Endodermal cell (in vitro differentiated cells): ENCODE results near the gene SDF2L1. TPM values are rescaled to one million over a fixed set of nuclear protein-coding genes. Genes with fewer than 3 reads are reported as not detected.

Experiments used
- DNase-seq: peaks from one replicate; pipeline ENCODE4 v3.0.0-alpha.2; 2017
- H3K27ac ChIP-seq: 2 replicates; pipeline ENCODE4 v1.5.1; 2013; ENCODE audit warnings: mild to moderate bottlenecking, low read depth, low read length, moderate library complexity
- H3K27me3 ChIP-seq: 2 replicates; pipeline ENCODE4 v1.6.1; 2013; ENCODE audit warnings: mild to moderate bottlenecking, low read length, moderate library complexity; ENCODE audit not compliant: insufficient read depth, control insufficient read depth, poor library complexity, severe bottlenecking
- H3K36me3 ChIP-seq: 2 replicates; pipeline ENCODE4 v1.7.0; 2013; ENCODE audit warnings: mild to moderate bottlenecking, low read length, moderate library complexity; ENCODE audit not compliant: control insufficient read depth, insufficient read depth
- H3K4me1 ChIP-seq: one replicate; pipeline ENCODE4 v1.7.0; 2013; ENCODE audit warnings: low read length; ENCODE audit not compliant: control insufficient read depth, insufficient read depth
- H3K4me3 ChIP-seq: 2 replicates; pipeline ENCODE4 v1.5.1; 2013; ENCODE audit warnings: mild to moderate bottlenecking, low read length, moderate library complexity
- H3K9ac ChIP-seq: 2 replicates; pipeline ENCODE4 v1.6.1; 2013; ENCODE audit warnings: mild to moderate bottlenecking, low read length, moderate library complexity; ENCODE audit not compliant: poor library complexity, severe bottlenecking; ENCODE audit errors: extremely low read depth
- H3K9me3 ChIP-seq: 2 replicates; pipeline ENCODE4 v1.6.1; 2013; ENCODE audit warnings: mild to moderate bottlenecking, low read length, moderate library complexity; ENCODE audit not compliant: control insufficient read depth
- H3K27ac Mint-ChIP-seq: 2 replicates; pipeline ENCODE4 v1.8.0; 2020; ENCODE audit warnings: mixed read lengths
- H3K27me3 Mint-ChIP-seq: 2 replicates; pipeline ENCODE4 v1.8.0; 2021; ENCODE audit warnings: mild to moderate bottlenecking, mixed read lengths; ENCODE audit not compliant: insufficient read depth
- H3K36me3 Mint-ChIP-seq: 2 replicates; pipeline ENCODE4 v1.8.0; 2020; ENCODE audit warnings: low read depth, mixed read lengths
- H3K4me1 Mint-ChIP-seq: 2 replicates; pipeline ENCODE4 v1.8.0; 2020; ENCODE audit warnings: mixed read lengths
- H3K4me3 Mint-ChIP-seq: 2 replicates; pipeline ENCODE4 v1.8.0; 2020; ENCODE audit warnings: mild to moderate bottlenecking, moderate library complexity, mixed read lengths
- H3K9me3 Mint-ChIP-seq: 2 replicates; pipeline ENCODE4 v1.8.0; 2020; ENCODE audit warnings: mild to moderate bottlenecking, mixed read lengths
- WGBS, 2 experiments: methylation state at CpG; one replicate each; pipeline versions ENCODE4 v1.1.5 to v1.1.7; 2013; ENCODE audit warnings: missing lambda C conversion rate in 2 of 2, mixed read lengths in 1 of 2; ENCODE audit not compliant: insufficient coverage in 1 of 2, insufficient read length in 1 of 2; 5-methylcytosine and 5-hydroxymethylcytosine counted together
- total RNA-seq, 2 donors: library from RNA; stranded (reverse); fragmentation: NEBNext Ultra II Directional in 1 of 2; extraction: Animal tissue kit (Norgen Biotek cat#: 25700) in 1 of 2; gene quantifications; 2 replicates in 1 of 2; 3 replicates in 1 of 2; pipeline ENCODE4 v1.2.1, GENCODE V29; 2021
- TF ChIP-seq, protein P1 (sequence below): fragments of 200-600 bp; sonication (generic); conservative IDR thresholded peaks from 2 replicates; pipeline ENCODE4 v1.5.0; 2021; ENCODE audit warnings: antibody characterized with exemption, mild to moderate bottlenecking

SDF2L1 gene
- total RNA-seq, 2 donors from 2014 or later, result 30.3 to 61.4 TPM

- TF ChIP-seq, protein P1, sequence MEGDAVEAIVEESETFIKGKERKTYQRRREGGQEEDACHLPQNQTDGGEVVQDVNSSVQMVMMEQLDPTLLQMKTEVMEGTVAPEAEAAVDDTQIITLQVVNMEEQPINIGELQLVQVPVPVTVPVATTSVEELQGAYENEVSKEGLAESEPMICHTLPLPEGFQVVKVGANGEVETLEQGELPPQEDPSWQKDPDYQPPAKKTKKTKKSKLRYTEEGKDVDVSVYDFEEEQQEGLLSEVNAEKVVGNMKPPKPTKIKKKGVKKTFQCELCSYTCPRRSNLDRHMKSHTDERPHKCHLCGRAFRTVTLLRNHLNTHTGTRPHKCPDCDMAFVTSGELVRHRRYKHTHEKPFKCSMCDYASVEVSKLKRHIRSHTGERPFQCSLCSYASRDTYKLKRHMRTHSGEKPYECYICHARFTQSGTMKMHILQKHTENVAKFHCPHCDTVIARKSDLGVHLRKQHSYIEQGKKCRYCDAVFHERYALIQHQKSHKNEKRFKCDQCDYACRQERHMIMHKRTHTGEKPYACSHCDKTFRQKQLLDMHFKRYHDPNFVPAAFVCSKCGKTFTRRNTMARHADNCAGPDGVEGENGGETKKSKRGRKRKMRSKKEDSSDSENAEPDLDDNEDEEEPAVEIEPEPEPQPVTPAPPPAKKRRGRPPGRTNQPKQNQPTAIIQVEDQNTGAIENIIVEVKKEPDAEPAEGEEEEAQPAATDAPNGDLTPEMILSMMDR, result no peak
- Mint-ChIP-seq H3K36me3 (peaks cover 34% of the 10 kb centered on the region), H3K27ac (peak overlapping the region; percentile 39), H3K9me3 (peaks cover 3% of the 10 kb centered on the region), H3K4me3 (no peak overlapping the region), H3K27me3 (no peaks in the 10 kb centered on the region), H3K4me1 (no peaks in the 10 kb centered on the region)
- no peak for DNase-seq
- Histone ChIP-seq H3K9ac (no peak overlapping the region), H3K9me3 (no peaks in the 10 kb centered on the region), H3K27ac (no peak overlapping the region), H3K4me3 (no peak overlapping the region), H3K27me3 (no peaks in the 10 kb centered on the region), H3K4me1 (no peaks in the 10 kb centered on the region), H3K36me3 (peaks cover 16% of the 10 kb centered on the region)
- 88 to 90% methylated on average over 5 to 7 of the region's 7 CpGs for WGBS, 2 experiments
Observed at GRCh38 chr22:21683401-21683811, 41.3 kb downstream of the SDF2L1 start.

- DNase-seq, result peak; percentile 29
- Mint-ChIP-seq H3K9me3 (no peaks in the 10 kb centered on the region), H3K4me1 (no peaks in the 10 kb centered on the region), H3K27ac (no peak overlapping the region), H3K27me3 (no peaks in the 10 kb centered on the region), H3K4me3 (no peak overlapping the region), H3K36me3 (peaks cover 41% of the 10 kb centered on the region)
- no peaks in the 10 kb centered on the region for H3K27me3 ChIP-seq
- no peak overlapping the region for H3K9ac ChIP-seq
- no peaks in the 10 kb centered on the region for H3K4me1 ChIP-seq
- WGBS, 2 experiments, result 91 to 95% methylated on average over 10 to 18 of the region's 19 CpGs
- no peak overlapping the region for H3K4me3 ChIP-seq
- TF ChIP-seq, protein P1, result no peak
- no peaks in the 10 kb centered on the region for H3K9me3 ChIP-seq
- H3K36me3 ChIP-seq, result peaks cover 18% of the 10 kb centered on the region
- H3K27ac ChIP-seq, result no peak overlapping the region
Observed at GRCh38 chr22:21684492-21685163, 42.5 kb downstream of the SDF2L1 start.

- DNase-seq, result no peak
- peaks cover 45% of the 10 kb centered on the region for H3K36me3 Mint-ChIP-seq
- H3K27me3 Mint-ChIP-seq, result no peaks in the 10 kb centered on the region
- peaks cover 21% of the 10 kb centered on the region for H3K36me3 ChIP-seq
- H3K4me3 ChIP-seq, result no peak overlapping the region
- H3K4me3 Mint-ChIP-seq, result no peak overlapping the region
- no peaks in the 10 kb centered on the region for H3K4me1 ChIP-seq
- no peaks in the 10 kb centered on the region for H3K9me3 ChIP-seq
- WGBS, 2 experiments, result 93% methylated on average over 8 of the region's 8 CpGs; no CpG with 5 or more reads in 1 of the 2 experiments
- no peaks in the 10 kb centered on the region for H3K4me1 Mint-ChIP-seq
- no peaks in the 10 kb centered on the region for H3K9me3 Mint-ChIP-seq
- no peak overlapping the region for H3K27ac ChIP-seq
- no peak overlapping the region for H3K27ac Mint-ChIP-seq
- H3K27me3 ChIP-seq, result no peaks in the 10 kb centered on the region
- TF ChIP-seq, protein P1, result no peak
- no peak overlapping the region for H3K9ac ChIP-seq
Observed at GRCh38 chr22:21685164-21685513, 43.0 kb downstream of the SDF2L1 start.
